CD4-positive, alpha-beta T cell treated with Interleukin-6 at 100 ng/mL for 8 hours (primary cell): Measurements from ENCODE around the gene ASCC2.
"Not testable (repeated sequence)": the region's sequence is repeated elsewhere in the genome, so short reads cannot be mapped to it uniquely, and the experiment has no call there.

Source experiments
- DNase-seq: peaks from one replicate; pipeline ENCODE4 v3.0.0-alpha.2; 2020; ENCODE audit warnings: mixed read lengths, low spot score

The ASCC2 gene

DNA sequence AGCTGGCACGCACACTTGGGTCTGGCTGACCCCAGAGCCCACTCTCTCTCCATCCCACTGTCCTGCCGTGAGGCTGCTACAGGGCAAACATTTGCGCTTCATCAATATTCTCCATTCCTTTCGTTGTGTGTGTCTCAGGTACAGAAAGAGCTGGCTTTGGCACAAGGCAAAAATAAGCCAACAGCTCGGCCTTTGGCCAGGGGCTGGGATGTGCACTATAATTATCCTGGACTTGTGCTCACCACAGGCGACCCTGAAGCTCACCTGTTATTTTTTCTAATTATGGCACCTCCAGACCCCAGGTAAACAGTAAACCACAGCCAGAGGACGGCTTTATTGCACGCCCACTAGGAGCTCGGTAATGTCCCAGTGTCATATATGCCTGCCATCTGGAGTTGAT lies 82.2 kb downstream of the ASCC2 start:
- no peak for DNase-seq

DNA sequence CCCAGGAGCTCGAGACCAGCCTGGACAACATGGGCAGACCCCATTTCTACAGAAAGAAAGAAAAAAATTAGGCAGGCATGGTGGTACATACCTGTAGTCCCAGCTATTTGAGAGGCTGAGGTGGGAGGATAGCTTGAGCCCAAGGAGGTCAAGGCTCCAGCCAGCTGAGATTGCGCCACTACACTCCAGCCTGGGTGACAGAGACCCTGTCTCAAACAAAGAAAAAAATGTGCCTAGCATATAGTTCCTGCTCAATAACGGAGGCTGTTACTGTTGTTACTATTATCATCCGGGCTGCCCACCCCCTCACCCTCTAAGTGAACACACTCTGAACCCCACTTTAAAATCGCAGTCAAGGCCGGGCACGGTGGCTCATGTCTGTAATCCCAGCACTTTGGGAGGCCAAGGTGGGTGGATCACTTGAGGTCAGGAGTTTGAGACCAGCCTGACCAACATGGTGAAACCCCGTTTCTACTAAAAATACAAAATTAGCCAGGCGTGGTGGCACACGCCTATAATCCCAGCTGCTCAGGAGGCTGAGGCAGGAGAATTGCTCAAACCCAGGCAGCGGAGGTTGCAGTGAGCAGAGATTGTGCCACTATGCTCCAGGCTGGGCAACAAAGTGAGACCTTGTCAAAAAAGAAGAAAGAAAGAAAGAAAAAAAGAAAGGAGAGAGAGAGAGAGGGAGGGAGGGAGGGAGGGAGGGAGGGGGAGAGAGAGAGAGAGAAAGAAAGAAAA lies 83.2 kb downstream of the ASCC2 start:
- not testable (repeated sequence) for DNase-seq

DNA sequence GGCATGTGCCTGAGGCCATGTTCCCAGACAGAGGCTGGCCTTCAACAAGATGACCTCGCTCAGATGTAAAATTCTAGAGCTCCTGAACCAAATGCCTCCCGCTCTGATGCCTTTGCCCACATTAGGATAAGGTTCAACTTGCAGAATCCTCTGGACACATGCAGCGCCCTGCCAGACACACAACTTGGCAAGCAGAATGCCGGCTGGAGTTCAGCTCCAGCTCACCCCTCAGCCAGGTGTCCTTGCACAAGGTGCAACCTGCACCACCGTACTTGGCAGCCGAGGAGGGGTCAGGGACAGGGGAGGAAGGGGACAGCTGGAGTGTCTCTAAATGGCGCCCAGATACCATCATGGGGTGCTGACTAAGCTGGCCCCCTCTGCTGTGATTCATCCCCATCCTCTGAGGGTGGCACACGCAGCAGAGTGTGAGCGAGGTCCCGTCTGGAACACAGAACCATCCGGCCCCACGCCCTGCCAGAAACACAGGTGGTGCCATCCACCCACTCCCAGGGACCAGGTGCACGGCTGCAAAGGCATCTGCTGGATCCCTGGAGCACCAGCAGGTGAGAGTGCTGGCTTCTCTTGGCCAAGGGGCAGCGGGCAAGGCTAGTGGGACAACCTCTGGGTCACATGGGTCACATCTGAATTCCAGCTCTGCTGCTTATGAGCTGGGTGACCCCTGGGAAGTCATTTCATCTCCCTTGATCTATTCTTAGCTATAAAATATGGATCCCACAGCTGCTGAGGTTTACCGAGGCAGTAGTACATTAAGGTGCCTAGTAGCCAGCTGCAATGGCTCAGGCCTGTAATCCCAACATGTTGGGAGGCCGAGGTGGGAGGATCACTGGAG lies 84.0 kb downstream of the ASCC2 start:
- no peak for DNase-seq

DNA sequence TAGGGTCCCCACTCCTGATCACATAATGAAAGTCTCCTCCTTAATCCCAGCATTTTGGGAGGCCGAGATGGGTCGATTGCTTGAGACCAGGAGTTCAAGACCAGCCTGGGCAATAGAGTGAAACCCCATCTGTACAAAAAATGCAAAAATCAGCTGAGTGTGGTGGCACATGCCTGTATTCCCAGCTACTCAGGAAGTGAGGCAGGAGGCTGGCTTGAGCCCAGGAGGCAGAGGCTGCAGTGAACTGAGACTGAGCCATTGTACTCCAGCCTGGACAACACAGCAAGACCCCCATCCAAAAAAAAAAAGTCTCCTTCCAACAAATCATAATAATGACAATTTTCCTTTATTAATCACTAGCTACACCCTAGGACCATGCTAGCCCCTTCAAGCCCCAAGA lies 86.4 kb downstream of the ASCC2 start:
- DNase-seq: no peak

DNA sequence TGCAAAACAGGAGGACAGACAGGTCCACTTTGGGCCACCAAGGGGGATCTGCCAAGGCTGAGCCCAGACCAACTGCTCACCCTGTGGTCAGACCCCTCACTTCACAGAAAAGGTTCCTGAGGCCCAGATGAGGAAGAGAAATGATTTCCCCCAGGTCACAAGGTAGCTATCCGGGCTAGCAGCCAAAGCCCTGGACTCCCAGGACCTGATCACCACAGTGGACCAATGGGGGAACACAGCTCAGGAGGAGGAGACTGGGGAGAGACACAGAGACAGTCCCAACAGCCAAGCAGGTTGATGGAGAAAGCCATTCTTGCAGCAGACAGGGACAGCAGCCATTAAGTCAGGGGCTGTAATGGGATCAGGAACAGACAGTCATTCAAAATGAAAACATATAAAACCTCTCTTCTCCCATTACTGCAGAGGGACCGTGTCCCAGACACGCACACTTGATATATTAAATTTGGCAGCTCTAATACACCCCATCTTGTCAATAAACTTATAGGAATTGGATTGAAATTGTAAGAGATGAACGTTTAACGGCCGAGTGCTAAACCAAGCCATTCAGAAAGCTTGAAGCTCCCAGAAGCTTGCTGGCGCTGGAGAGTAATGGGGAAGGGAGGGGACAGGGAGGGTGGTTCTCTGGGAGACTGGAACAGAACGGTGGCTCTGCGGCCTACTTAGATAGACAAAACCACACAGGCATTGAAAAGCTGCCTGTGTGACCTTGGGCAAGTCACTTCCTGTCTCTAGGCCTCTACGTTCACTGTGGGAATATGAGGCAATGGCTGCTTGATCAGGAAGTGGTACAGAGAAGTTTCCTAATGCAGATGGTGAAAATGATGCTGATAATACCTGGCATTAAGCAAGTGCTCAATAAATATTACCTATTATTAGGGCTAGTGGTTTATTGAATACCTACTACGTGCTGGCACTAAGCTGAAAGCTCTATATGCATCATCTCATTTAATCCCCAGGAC lies 87.2 kb downstream of the ASCC2 start:
- DNase-seq: peak; percentile 18

DNA sequence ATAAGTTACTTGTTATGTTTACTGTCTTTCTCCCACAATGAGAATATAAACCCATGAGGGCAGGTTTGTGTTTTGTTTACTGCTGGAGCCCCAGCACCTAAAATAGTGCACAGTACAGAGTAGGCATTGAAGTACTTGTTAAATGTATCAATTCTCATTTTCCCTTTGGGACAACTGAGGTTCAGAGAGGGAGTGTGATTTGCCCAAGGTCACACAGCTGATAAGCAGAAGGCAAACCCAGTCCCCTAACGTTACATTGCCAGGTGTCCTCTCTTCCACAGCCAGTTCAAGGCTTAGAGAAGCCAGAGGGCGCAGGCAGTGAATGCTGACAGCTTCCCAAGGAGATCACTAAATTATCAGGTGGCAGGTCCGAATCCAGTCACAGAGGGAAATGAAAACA lies 88.0 kb downstream of the ASCC2 start:
- DNase-seq: no peak

DNA sequence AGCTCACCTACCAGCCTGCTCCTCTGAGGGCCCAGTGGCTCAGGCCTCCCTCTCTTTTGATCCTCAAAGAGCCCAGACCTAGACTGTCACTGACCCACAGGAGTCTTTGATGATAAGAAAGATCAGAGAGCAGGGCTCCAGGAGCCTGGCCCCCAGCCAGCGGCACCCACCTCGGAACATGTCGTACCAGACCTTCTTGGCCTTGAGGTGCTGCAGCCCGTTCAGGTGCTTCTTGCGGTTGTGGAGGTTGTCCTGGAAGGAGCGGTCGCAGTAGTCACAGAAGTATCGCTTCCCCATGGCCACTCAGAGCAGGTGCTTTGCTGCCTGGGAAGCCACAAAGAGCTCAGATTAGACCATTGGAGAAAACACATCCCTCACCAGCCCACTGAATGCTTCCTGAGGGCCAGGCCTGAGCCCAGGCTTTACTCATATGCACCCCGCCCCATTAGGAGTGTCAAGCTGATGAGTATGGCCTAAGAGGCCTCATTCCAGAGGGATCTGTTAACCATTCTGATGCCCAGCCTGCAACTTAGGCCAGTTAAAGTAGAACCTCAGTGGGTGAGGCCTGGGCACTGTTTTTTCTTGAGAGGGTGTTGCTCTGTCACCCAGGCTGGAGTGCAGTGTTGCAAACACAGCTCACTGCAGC lies 89.7 kb downstream of the ASCC2 start:
- DNase-seq: no peak

DNA sequence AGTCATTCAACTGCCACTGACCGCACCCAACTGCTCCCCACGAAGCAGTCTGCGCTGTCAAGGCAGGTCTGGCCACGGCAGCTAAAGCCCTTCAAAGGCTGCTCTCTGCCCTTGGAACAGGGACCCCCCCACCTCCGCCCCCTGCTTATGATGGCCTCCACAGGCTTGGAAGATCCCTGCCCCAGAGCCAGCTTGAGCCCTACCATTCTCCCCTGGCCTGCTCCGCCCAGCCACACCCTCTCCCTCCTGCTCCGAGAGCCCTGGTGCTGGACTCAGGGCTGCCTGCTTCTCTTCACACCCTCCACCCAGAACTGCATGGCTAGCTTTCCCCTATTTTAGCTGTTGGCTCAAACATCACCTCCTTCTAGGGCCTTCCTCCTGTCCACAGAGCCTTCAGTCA lies 90.2 kb downstream of the ASCC2 start:
- DNase-seq: no peak

DNA sequence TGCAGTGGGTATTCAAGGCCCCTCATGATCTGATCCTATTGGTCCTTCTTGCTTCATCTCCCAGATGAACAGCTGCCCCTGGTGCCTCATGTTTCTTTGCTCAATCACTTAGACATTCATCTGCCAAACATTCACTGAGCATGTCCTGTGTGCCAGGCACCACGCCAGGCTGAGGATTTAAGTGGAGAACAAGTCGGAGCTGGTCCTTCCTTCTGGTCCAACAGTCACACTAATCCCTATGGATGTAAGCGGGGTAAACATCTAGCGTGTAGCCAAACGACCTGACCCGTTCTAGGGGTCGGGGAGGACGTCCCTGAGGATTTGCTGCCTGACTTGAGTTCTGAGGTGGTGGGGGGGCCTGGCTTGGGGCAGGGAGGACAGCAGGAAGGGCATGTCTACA lies 93.2 kb downstream of the ASCC2 start:
- DNase-seq: no peak

DNA sequence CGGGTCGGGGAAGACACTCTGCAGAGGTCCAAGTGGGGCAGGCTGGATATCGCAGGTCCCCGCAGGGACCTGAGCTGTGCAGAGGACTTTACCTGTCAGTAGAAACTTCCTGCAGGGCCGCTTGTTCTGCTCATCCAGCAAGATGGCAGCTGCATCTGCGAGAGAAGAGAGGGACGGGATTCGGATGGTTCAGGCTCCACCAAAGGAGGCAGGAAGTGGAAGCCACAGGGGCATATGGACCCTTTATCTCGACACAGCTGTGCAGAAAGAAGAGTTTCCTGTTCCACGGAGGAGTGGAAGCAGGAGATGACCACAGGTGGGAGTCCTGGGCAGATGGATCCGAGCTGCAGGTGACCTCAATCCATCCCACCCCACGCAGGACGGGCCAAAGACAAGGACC lies 95.7 kb downstream of the ASCC2 start:
- no peak for DNase-seq

DNA sequence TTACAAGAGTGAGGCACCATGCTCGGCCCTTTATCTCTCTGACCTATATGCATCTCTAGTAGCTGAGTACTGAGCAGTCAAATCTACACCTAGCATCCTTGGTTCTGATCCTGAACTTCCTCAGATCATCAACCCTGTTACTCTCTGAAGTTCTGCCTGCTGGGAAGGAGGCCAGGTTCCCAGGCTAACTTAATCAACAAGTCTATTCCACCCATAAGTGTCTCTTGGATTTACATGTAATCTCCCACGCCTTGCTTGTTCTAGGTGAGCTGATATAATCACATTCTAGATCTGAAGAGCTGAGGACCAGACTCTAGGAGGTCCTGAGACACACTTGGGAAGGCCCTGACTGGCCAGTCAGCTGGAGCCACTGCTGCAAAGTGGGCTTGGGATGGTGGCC lies 96.1 kb downstream of the ASCC2 start:
- DNase-seq: no peak

DNA sequence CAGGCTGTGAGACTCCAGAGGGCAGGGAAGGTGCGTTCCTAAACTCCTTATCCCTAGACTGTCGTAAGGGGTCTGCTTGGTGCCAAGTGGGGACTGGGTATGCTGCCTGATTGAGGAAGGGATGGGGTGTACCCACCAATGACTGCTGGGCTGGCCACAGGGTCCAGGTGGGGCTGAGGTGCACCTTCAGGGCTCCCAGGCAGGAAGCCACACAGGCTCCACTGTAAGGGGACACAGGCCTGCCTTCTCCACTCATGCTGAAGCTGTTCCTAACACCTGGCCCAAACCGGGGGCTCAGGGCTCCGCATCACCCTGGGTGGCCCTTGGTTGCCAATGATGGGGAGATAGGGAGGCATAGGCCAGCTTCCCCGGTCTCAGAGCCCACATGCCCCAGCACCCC lies 97.9 kb downstream of the ASCC2 start:
- no peak for DNase-seq

DNA sequence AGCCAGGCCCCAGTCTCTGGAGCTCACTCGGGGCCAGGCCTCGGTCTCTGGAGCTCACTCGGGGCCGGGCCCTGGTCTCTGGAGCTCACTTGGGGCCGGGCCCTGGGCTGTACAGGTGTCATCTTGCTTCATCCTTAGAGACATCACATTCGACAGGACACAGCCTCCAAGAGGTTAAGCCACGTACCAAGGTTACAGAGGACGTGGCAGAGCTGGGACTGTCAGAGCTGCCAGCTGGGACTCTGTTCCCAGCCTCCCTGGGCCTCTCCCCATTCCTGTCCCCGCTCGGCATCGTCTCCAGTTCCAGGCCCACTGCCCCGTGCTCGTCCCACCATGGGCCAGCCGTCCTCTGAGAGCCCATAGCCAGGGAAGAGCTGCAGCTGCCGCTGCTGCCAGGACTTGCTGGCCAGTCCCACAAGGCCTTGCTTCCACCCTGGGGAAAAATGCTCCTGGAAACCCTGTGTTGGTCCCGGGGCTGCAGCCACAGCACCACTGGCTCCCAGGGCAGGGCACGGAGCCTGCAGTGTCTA lies 98.7 kb downstream of the ASCC2 start:
- DNase-seq: no peak
